Non-pigmented ciliary epithelial cell (primary cell): ENCODE results near the gene BCL11B.

Source experiments
- DNase-seq: peaks from one replicate; pipeline ENCODE4 v3.0.0-alpha.2; 2010; ENCODE audit warnings: low read depth

Gene BCL11B

DNA sequence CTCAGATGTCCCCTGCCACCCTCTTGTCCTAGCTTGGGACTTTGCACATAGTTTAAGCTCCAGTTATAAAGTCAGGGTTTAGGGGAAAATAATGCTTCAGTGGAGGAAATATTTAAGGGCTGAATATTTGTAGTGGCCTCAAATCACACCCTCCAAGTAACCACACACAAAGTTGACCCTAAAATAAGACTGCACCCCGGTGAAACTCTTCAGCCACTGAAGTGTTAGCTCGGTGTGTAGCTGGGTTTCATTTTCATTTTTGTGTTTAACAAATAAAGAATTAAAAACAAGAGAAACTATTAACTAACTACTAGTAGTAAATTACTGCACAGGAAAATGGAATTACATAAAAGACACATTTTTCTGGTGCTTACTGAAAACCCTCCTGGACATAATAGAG is 14.8 kb upstream of the BCL11B start:
- no peak for DNase-seq

DNA sequence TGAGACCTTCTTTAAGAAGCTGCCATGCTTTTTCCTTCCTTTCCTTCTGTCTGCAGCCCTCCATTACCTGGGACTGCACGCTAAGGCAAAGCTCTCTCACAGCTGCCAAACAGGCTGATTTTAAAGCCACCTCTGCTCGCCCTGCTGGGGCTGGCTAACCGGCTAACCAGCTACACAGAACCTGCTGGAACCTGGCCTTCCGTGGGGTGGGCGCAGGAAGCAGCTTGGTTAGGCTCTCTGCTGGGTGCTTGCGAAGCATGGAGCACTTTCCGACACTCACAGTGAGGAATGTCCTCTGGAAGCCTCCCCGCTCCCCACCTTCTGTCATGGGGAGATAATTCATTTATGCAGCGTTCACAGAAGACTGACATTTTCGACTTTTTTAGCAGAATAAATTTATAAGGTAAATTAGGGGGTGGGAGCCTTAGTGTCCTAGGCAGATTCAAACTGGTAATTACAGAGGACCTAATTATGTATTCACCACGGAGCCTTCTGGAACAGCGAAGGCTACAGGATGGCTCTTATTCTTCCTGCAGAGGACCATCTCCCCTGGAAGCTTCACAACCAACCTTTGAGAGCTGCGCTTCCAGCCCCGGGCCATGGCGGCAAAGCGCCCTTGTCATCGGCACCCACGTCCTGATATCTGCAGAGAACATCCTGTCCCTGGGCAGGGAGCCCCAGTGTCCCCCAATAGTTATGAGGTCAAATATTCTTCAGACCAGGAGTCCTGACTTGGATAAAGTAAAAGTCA is 12.4 kb upstream of the BCL11B start:
- no peak for DNase-seq

DNA sequence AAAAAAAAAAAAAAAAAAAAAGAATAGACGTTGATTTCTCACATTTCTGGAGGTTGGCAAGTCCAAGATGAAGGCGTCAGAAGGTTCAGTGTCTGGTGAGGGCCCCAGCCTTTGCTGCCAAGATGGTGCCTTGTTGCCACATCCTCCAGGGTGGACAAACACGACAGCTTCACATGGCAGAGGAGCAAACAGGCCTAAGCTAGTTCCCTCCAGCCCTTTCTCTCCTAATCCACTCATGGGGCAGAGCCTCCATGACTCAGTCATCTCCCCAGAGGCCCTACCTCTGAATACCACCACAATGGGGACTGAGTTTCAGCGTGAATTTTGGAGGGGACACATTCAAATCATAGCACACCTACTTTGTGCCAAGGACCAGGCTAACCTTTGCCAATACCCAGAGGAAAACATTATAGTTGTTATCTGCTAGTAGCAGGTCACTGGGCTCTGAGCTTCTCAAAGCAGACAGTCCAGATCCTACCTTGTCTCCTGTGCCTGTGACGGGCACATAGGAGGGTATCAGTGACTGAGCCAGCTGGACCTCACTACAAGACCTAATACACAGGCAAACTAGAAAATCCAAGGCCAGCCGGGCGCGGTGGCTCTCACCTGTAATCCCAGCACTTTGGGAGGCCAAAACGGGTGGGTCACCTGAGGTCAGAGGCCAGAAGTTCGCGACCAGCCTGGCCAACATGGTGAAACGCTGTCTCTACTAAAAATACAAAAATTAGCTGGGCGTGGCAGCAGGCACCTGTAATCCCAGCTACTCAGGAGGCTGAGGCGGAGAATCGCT is 10.5 kb upstream of the BCL11B start:
- no peak for DNase-seq

DNA sequence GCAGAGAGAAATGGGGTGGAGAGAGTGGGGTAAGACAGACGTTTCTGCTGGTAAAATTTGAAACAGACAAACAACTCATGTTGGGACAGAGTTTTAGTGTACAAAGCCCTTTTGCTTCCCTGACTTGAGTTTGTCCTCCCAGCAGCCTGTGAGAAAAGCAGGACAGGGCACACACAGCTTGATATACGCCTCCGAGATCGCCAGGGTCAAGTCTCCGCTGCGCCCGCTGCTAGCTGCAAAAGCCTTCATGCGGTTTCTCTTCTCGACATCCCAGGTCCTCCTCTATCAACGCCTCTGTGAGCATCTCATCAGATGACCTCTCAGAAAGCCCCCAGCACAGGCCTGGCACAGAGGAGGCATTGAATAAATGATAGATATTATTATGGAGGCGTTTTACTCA is 9.4 kb upstream of the BCL11B start:
- no peak for DNase-seq

DNA sequence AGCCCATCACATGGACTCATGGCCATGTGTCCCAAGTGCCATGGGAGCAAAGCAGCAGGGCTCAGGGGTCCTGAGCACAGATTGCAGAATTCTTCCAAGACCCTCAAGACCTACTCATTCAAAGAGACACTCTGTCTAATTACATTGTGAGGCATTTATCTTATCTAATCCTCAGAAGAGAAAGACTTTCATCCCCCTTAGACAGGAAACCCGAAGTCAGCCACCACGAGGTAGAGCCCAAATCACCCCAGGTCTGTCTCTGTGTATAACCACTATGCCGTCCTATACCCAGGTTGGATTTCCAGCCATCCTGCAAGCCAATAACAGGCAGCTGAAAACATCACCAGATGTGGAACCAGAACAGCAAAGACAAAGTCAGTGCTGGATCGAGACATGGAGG is 8.9 kb upstream of the BCL11B start:
- no peak for DNase-seq

DNA sequence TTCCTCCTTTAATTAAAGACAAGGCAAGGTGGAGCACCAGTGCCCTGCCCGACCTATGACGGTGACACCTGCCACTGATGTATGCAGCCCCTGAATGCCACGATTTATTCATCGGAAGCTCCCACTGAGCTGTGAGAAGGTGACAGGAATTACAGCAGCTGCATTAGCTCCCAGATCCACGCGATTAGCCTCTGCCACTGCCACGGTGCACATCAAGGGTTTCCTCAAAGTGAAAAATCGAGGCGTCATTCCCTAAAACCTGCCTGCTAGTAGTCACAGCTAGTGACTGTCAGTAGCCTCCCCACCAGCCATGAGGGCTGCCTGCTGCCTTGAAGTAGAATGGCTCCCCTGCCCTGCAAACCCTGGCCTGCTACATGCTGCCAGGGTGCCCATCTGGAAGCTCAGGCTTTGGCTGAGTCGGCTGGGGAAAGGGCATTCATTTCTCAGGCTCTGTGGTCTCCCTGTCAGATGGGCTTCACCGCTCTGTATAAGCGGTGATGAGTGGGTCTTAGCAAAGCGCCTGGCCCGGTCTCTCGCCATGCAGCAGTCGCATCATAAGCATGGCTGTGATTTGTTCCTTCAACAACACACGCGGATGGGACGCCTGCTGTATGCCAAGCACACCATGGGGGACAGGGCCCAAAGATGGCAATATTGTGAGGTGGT is 8.2 kb upstream of the BCL11B start:
- no peak for DNase-seq

DNA sequence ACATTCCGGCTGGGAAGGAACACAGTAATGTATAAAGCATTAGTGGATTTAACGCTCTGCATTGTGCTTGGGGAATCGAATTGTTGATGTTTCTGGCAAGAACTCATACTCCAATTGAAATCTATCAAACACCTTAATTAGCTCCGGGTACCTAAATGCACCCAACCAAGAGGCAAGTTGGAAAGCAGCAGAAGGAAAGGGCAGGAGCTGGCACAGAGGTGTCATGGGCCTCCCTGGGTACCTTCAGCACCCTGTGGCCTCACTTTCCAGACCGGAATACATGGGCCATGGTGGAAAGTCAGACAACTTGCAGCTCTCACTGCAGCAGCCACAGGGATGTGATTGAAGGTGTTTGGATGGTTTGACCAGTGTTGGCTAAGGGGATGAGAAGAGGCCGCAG is 6.8 kb upstream of the BCL11B start:
- DNase-seq: no peak

DNA sequence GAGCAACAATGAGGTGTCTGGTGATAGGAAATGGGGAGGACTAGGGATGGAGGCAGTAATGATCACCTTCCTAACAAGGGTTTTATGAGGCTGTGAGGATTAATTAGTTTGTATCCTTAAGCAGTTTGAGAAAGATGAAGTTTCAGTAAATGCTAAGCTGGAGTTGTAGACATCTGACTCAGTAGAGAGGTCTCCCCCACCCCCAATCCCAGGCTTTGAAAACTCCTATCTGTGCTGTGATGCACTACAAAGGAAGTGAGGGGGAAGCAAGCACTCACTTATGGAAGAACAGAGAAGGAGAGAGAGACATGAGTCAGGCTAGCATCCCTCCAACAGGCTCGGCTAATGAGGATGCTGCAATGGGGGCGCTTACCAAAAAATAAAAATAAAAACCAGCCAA is 5.5 kb upstream of the BCL11B start:
- no peak for DNase-seq

DNA sequence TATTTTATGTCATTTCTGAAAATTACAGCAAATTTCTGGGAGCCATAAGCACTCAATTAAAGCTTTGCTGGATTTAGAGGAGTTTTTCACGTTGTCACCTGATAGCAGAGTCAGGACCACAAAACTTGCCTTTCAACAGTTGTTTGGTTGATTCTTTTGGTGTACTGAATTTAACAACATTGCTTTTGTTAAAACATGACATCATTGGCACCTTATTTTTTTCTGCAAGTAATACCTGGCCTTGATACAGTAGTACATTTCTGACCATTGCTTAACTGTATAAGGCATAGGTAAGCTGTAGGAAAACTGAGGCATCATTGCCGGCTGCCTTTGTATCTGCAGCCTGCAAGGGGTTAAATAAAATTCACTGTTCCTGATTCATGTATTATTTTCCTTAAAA is 4.5 kb upstream of the BCL11B start:
- DNase-seq: no peak

DNA sequence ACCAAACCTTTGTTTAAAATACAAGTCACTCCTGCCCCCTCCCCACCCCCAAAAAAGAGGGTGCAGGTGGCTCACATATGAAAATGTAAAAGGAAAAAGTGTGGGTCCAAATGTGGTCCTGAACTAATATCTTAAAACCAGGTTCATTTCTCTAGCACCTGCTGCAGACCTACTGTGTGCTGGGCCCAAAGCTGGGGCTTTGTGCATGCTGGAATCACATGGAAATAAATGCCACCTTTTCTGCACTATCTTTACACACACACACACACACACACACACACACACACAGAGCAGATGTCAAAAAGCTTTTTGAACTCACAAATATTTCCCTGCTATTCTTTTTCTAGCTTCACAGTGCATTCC is 3.2 kb upstream of the BCL11B start:
- DNase-seq: no peak

DNA sequence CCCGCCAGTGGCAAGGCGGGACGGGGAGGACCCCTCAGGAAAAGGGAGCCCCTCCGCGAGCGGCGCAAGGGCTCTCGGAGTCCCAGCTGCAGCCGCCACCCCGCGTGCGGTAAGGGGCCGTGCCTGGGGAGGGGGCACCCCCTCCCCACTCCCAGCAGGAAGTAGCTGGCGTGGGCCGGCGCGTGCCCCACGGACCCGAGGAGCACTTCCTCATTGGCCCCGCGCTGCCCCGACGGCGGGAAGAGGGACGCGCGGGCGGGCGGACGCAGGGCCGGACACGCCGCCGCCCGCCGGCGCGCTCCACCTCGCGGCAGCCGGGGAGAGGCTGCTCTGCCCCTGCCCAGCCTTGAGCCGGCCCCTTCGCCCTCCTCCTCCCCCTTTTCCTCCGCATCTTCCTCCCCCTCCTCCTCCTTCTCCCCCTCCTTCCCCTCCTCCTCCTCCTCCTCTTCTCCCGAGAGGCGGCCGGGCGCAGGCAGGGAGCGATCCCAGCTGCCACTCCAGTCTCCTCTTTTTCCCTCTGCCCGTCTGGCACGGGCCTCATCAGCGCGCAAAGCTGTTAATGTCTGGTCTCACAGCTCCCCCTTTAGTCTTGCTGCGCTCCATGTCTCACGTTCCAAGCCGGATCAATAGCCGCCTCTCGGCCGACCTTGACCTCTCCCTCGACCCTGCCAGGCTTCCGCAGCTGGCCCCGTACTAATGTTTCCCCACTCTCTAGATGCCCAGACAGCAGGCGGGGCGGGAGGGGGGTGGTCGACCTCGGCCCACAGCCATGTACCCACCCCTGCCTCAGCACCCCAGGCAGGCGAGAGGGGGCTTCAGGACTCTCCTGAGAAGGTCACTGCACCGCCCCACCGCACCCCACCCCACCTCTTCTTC is 2.6 kb upstream of the BCL11B start:
- no peak for DNase-seq

DNA sequence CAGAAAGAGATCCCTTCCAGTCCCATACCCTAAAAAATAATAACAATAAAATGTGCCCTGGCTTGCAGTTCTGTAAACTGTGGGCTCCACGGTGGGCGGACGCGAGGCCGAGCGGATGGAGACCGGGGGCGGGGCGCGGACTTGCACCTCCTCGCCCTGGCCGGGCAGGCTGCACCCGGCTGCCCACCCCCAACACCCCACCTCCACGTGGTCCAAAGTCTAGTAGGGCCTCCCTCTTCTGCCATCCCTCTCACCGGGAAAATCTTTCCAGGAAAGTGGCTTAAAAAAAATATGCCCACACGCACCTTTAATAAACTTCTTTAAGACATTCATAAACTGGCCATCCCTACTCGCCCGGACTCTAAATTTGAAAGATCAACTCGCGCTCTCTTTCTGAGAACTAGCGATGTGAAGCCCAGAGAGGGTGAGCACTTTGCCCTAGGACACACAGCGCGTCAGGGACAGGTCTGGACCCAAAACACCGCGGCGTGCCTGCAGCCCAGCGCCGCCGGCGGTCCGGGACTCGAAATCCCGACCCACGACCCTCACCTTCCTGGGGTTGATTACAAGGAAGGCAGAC is 1.9 kb upstream of the BCL11B start:
- DNase-seq: no peak

DNA sequence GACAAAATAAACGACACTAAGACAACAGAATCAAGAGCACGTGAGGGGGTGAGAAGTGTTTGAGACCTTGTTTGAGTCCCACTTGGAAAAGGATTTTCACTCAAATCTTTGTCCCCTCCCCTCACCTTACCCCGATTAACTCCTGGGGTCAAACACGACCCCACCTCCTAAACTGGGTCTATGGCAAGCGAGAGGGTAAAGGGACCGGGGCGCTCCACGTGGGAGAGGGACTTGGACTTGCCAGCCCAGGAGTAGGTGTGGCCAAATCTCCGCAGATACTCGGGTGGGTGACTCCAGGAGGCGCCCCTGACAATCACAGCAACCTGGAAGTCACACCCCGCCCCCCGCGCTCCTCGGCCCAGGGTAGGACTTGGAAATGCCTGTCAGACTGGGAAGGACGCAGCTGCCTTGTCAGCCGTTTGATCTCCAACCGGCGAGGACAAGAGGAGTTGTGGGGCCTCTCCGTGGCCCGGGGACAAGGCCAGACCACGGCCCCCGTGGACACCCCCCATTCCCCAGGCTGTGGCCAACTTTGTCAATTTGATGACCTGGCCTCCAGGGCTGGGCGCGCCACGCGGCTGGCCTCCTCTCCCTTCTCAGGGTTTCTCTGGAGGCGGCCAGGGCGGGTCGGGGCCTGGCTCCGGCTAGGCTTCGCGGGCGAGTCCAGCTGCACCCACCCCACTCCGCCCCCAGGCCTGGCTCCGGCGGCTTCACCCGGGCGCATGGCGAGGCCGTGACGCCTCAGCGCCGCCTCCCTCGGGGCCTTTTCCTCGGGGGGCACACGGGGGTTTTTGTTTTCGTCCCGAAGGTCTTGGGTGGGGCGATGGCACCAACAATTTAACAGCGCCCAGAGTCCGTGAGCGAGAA is 1.1 kb upstream of the BCL11B start:
- DNase-seq: no peak

DNA sequence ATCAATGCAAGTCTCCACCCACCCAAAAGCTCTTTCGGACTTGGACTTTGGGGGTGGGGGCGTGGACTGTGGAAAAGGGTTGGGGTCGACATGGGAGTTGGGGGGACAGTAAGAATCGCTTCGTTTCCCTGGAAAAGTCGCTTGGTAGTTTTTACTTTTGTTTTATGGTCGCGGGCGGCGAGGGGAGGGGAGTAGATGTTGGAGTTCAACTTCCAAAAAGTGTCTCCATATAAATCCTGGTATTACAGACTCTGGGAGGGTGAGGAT is 568 bp upstream of the BCL11B start:
- DNase-seq: no peak

DNA sequence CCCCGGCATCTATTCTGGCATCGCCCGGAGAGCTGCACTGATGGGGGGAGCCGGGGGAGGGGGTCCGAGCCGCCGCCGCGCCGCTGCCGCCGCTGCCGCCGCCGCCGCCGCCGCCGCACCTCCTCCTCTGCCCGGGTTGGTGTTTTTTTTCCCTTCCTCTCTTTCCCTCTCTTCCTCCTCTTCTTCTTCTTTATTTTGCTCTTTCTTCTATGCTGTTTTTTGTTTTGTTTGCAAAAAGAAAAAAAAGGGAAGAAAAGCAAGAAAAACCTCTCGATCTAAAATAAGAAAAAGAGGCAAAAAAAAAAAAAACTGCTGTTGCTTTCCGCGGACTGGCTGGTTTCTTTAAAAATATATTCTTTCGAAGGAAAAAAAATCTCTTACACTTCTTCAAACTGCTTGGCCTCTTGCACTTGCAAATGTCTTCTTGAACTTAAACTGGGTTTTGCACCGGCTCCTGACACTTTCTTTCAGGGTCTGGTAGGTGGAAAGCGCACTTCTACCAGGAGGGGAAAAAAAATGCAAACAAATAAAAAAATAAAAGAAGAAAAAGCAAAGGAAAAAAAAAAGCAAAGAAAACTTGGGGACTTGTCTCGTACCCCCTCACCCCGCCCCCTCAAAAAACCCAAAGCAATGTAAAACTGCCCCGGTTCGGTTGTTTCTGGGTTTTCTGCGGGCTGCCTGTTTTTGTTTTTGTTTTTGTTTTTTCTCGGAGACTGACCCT is 616 bp downstream of the BCL11B start:
- no peak for DNase-seq

DNA sequence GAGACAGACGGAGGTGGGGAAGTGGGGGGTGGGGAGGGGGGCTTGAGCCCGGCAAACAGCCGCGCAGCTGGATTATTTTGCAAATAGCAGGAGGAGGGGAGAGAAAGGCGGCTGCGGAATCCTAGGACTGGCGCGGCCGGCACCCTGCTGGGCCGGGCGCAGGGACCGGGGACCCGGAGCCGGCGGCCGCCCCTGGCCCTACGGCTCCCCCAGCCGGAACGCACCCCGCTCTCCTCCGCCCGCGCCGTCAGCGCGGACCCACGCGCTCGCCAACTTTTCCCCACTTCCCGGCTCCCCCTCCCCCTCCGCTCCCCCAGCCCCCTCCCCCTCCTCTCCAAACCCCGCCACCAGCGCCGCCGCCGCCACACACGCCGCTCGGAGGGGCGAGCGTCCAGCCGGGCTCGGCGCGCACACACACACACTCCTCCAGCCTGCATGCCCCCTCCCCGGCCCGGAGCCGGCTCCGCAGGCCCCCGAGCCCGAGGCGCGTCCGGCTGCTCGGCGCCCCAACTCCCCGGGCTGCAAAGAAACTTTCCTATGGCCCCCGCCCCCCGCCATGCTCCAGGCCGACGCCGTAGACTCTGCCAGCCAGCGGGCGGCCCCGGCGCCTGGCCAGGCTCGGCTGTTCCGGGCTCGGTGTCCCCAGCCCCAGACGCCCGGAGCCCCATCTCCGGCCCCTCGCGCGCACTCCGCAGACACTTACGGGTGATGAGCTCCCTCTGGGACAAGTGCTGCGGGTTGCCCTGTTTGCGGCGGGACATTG is 1.4 kb downstream of the BCL11B start:
- no peak for DNase-seq

DNA sequence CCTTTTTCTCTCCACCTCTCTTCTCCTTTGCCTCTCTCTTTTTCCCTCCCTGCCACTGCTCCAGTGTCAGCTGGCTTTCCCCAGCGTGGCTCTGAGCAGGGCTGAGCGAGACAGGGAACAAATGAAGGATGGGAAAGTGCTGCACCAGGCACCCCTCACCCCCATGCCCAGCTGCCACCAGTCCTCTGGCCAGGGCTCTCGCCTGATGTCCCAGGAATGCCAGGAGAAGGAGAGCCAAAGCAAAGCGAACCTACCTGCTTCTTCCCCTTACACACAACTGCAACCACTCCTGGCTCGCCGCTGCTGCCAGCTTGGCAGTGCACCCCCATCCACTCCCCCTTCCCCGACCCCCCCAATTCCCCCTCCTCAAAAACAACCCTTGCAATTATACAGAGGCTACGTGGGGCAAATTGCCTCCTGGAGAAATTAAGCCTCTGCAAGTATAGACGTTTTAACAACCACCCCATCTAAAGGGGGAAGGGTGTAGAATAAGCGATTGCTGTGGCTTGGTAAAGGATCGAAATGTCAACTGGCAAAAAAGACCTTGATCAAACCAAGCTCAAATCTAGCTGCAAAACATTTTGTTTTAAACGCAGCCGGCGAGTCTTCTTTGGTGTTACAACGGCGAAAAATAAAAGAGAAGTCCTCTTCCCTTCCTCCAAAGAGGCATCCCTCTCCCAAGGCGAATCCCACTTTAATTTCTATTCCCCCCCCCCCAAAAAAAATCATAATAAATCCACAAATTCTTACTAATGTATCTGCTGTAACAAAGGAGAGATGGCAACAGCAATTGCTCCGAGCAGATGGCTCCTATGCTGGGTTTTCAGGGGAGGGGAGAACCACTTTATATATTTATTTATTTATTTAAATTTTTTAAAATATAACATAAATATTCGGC is 2.9 kb downstream of the BCL11B start:
- DNase-seq: no peak
